Spinal cord (tissue), 10 donors: ENCODE results near the gene ZBTB39. TPM values are rescaled to one million over a fixed set of nuclear protein-coding genes. Genes with fewer than 3 reads are reported as not detected.
"Not testable (repeated sequence)": the region's sequence is repeated elsewhere in the genome, so short reads cannot be mapped to it uniquely, and the experiment has no call there.

Experiments used
- DNase-seq, 6 donors: peaks; one replicate each; pipeline versions ENCODE4 v3.0.0 to v3.0.0-alpha.2; 2013 to 2015; ENCODE audit warnings: low spot score in 6 of 6, low read depth in 4 of 6
- H3K27ac ChIP-seq: one replicate; pipeline ENCODE4 v1.5.1; 2013; ENCODE audit warnings: low read depth, low read length, control low read depth
- H3K27me3 ChIP-seq: one replicate; pipeline ENCODE4 v1.6.1; 2013; ENCODE audit warnings: low read length; ENCODE audit not compliant: control insufficient read depth, insufficient read depth
- H3K36me3 ChIP-seq: one replicate; pipeline ENCODE4 v1.6.1; 2013; ENCODE audit warnings: low read length; ENCODE audit not compliant: control insufficient read depth, insufficient read depth
- H3K4me1 ChIP-seq: one replicate; pipeline ENCODE4 v1.6.1; 2013; ENCODE audit warnings: low read length; ENCODE audit not compliant: control insufficient read depth, insufficient read depth
- H3K4me3 ChIP-seq: one replicate; pipeline ENCODE4 v1.5.1; 2013; ENCODE audit warnings: low read depth, low read length, control low read depth
- H3K9me3 ChIP-seq: one replicate; pipeline ENCODE4 v1.6.1; 2013; ENCODE audit warnings: low read length; ENCODE audit not compliant: control insufficient read depth, insufficient read depth
- WGBS: methylation state at CpG from one replicate; pipeline ENCODE4 v1.1.5; 2013; ENCODE audit warnings: missing lambda C conversion rate; ENCODE audit not compliant: insufficient coverage; 5-methylcytosine and 5-hydroxymethylcytosine counted together
- polyA plus RNA-seq, 2 donors: library from polyadenylated mRNA; unstranded; fragments of 120-200 nt; gene quantifications; one replicate each; pipeline ENCODE4 v1.2.1, GENCODE V29; 2013; ENCODE audit not compliant: insufficient read length in 2 of 2
- total RNA-seq, 2 donors: library from RNA; depleted of rRNA in 1 of 2; stranded (reverse); fragments of 120-200 nt in 1 of 2; fragments of >200 nt in 1 of 2; gene quantifications; one replicate each; pipeline versions ENCODE4 v1.2.3 to v1.2.4, GENCODE V29; 2013 to 2014
- donor health status: healthy.

Gene ZBTB39
- total and polyA plus RNA-seq, 4 donors = 6.6 to 9.8 (median 8.4) TPM

GRCh38 chr12:56987551-56988053 lies 18.7 kb downstream of the ZBTB39 start:
- Histone ChIP-seq H3K4me1 (peaks cover 10% of the 10 kb centered on the region), H3K9me3 (no peaks in the 10 kb centered on the region), H3K36me3 (no peaks in the 10 kb centered on the region), H3K4me3 (no peak overlapping the region), H3K27ac (no peak overlapping the region), H3K27me3 (no peaks in the 10 kb centered on the region)
- DNase-seq = peak in 5 of 6 donors; percentile 62 to 92 (median 76)
- 61% methylated on average over 4 of the region's 11 CpGs for WGBS

- H3K4me1 ChIP-seq = peaks cover 10% of the 10 kb centered on the region
- H3K27ac ChIP-seq = no peak overlapping the region
- H3K4me3 ChIP-seq = no peak overlapping the region
- no peaks in the 10 kb centered on the region for H3K36me3 ChIP-seq
- H3K27me3 ChIP-seq = no peaks in the 10 kb centered on the region
- no peak for DNase-seq
- no peaks in the 10 kb centered on the region for H3K9me3 ChIP-seq
These were observed 19.3 kb downstream of the ZBTB39 start for GRCh38 chr12:56987011-56987410.

GRCh38 chr12:56985714-56986113 lies 20.6 kb downstream of the ZBTB39 start:
- WGBS = 74% methylated on average over 4 of the region's 6 CpGs
- H3K36me3 ChIP-seq, DNase-seq, H3K4me3 ChIP-seq, H3K9me3 ChIP-seq, H3K27me3 ChIP-seq, H3K27ac ChIP-seq, H3K4me1 ChIP-seq: not testable (repeated sequence)

- no peak for DNase-seq
- Histone ChIP-seq H3K27ac (no peak overlapping the region), H3K4me3 (no peak overlapping the region), H3K36me3 (no peaks in the 10 kb centered on the region), H3K9me3 (no peaks in the 10 kb centered on the region), H3K4me1 (peaks cover 10% of the 10 kb centered on the region), H3K27me3 (no peaks in the 10 kb centered on the region)
- 100% methylated on average over 2 of the region's 4 CpGs for WGBS
These were observed 23.0 kb downstream of the ZBTB39 start for GRCh38 chr12:56983386-56983785.

- H3K9me3 ChIP-seq, H3K27ac ChIP-seq, DNase-seq, H3K4me1 ChIP-seq, H3K27me3 ChIP-seq, H3K36me3 ChIP-seq, H3K4me3 ChIP-seq: not testable (repeated sequence)
- WGBS = 93% methylated on average over 2 of the region's 3 CpGs
These were observed 23.6 kb downstream of the ZBTB39 start for GRCh38 chr12:56982578-56983236.

GRCh38 chr12:56980941-56981530 lies 25.3 kb downstream of the ZBTB39 start:
- WGBS = 93% methylated on average over 3 of the region's 4 CpGs
- Histone ChIP-seq H3K27me3 (no peaks in the 10 kb centered on the region), H3K36me3 (no peaks in the 10 kb centered on the region), H3K27ac (no peak overlapping the region), H3K9me3 (no peaks in the 10 kb centered on the region), H3K4me3 (no peak overlapping the region), H3K4me1 (no peaks in the 10 kb centered on the region)
- no peak for DNase-seq

- no peak for DNase-seq
- WGBS = 95% methylated on average over 6 of the region's 6 CpGs
- no peaks in the 10 kb centered on the region for H3K27me3 ChIP-seq
- no peaks in the 10 kb centered on the region for H3K4me1 ChIP-seq
- no peak overlapping the region for H3K4me3 ChIP-seq
- H3K36me3 ChIP-seq = no peaks in the 10 kb centered on the region
- H3K27ac ChIP-seq = no peak overlapping the region
- H3K9me3 ChIP-seq = no peaks in the 10 kb centered on the region
These were observed 26.1 kb downstream of the ZBTB39 start for GRCh38 chr12:56980268-56980667.

- no peaks in the 10 kb centered on the region for H3K9me3 ChIP-seq
- no peak overlapping the region for H3K4me3 ChIP-seq
- H3K4me1 ChIP-seq = no peaks in the 10 kb centered on the region
- H3K36me3 ChIP-seq = no peaks in the 10 kb centered on the region
- DNase-seq = no peak
- no peaks in the 10 kb centered on the region for H3K27me3 ChIP-seq
- WGBS = 100% methylated on average over 3 of the region's 3 CpGs
- no peak overlapping the region for H3K27ac ChIP-seq
These were observed 26.7 kb downstream of the ZBTB39 start for GRCh38 chr12:56979628-56980027.

- DNase-seq = no peak
- Histone ChIP-seq H3K36me3 (no peaks in the 10 kb centered on the region), H3K27ac (no peak overlapping the region), H3K4me3 (no peak overlapping the region), H3K4me1 (no peaks in the 10 kb centered on the region), H3K27me3 (no peaks in the 10 kb centered on the region), H3K9me3 (no peaks in the 10 kb centered on the region)
- WGBS = 92% methylated on average over 3 of the region's 3 CpGs
These were observed 27.8 kb downstream of the ZBTB39 start for GRCh38 chr12:56978397-56979138.
